ENCODE data around the gene DGKD.

- TF ChIP-seq CTCF (IDR thresholded peaks at IDR 0.05 in 4 of 5, conservative IDR thresholded peaks at IDR 0.05 in 1 of 5) (no peak), POLR2A (IDR thresholded peaks at IDR 0.05) (no peak)
These were observed 121.7 kb downstream of the DGKD start for GRCh38 chr2:233476063-233476410.
